Loucy (cell line): ENCODE measurements around the gene ATP1A2.

Experiments used
- EZH2phosphoT487 ChIP-seq: fragments of 200-600 bp; IDR thresholded peaks from 2 replicates; pipeline ENCODE4 v1.6.1; 2018; ENCODE audit warnings: antibody characterized with exemption, mild to moderate bottlenecking, moderate library complexity, borderline replicate concordance
- TF ChIP-seq, protein P1 (sequence below): fragments of 200-600 bp; sonication (generic); conservative IDR thresholded peaks from 2 replicates; pipeline ENCODE4 v1.5.1; 2014; ENCODE audit warnings: mild to moderate bottlenecking, antibody characterized with exemption, low read length

DNA sequence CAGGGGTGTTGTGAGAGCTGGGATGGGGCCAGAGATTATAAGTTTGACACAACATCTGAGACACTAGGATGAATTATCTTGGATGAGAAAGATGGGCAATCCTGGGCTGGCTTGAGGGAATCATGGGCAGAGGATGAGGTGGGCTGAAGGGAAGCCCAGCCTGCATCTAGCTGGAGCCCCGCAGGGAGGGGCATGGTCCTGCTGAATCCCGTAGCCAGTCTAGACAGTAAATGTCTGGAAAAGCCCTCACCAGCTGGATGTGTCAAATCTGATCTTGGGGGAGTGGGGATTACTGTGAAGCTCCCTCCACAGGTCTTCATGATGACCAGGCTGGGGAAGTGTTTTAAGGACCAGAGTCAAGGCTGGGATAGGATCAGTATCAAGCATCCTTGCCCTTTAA is 71.2 kb downstream of the ATP1A2 start:
- TF ChIP-seq, protein P1, sequence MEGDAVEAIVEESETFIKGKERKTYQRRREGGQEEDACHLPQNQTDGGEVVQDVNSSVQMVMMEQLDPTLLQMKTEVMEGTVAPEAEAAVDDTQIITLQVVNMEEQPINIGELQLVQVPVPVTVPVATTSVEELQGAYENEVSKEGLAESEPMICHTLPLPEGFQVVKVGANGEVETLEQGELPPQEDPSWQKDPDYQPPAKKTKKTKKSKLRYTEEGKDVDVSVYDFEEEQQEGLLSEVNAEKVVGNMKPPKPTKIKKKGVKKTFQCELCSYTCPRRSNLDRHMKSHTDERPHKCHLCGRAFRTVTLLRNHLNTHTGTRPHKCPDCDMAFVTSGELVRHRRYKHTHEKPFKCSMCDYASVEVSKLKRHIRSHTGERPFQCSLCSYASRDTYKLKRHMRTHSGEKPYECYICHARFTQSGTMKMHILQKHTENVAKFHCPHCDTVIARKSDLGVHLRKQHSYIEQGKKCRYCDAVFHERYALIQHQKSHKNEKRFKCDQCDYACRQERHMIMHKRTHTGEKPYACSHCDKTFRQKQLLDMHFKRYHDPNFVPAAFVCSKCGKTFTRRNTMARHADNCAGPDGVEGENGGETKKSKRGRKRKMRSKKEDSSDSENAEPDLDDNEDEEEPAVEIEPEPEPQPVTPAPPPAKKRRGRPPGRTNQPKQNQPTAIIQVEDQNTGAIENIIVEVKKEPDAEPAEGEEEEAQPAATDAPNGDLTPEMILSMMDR, result no peak
- no peak for TF ChIP-seq EZH2phosphoT487
